GM19193 (cell line): ENCODE results near the gene NOTCH1.

Experiments
- POLR2A ChIP-seq: IDR thresholded peaks from 4 replicates; pipeline ENCODE4 v1.6.1; 2011; ENCODE audit not compliant: insufficient read depth, insufficient read length; ENCODE audit errors: extremely low read depth

Gene NOTCH1

DNA sequence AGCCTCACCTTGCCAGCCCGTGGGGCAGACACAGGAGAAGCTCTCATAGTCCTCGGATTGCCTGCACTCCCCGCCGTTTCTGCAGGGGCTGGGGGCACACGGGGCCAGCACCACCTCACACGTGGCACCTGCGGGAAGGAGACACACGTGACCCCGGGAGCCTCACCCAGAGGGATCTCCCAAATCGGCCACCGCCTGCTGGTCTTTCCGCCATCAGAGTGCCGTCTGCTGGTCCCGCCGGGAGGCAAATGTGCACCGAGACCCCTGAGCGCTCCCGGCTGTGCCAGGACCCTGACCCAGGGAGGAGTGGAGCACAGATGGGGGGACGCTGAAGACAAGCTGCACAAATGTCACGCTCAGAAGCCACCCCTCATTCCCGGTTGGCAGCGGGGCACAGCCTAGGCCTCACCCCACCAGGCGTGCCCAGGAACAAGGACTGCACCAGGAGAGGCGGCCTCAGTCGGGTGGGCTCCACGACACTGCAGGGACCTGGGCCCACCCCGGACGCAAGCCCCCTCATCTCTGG lies 34.6 kb downstream of the NOTCH1 start:
- TF ChIP-seq POLR2A = no peak

DNA sequence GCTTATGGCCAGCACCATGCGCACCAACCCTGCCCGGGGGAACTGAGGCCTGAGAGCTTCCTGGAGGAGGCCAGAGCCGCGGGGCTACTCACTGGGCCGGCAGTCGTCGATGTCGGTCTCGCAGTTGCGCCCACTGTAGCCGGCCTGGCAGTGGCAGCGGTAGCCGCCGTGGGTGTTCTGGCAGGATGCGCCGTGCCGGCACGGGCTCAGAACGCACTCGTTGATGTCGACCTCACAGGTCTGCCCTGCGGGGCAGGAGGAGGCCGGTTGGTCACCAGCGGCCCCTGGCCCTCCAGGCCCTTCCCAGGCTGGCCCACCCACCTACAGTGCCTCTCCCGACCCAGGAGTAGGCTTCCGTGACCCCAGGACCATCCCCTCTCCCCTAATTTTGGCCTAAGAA lies 35.3 kb downstream of the NOTCH1 start:
- TF ChIP-seq POLR2A = no peak

DNA sequence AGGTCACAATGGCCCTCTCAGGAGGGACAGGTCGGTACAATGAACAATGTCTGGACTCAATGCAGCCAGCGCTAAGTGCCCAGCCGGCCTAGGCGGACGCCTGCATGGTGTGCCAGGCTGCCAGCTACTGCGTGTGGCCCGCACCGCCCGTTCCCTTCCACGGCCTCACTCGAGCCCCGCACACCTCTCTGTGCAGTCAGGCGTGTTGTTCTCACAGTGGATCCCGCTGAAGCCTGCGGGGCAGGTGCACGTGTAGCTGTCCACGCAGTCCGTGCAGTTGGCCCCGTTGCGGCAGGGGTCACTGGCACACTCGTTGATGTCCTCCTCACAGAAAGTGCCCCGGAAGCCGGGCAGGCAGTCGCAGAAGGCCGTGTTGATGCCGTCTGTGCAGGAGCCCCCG lies 36.3 kb downstream of the NOTCH1 start:
- TF ChIP-seq POLR2A = no peak

DNA sequence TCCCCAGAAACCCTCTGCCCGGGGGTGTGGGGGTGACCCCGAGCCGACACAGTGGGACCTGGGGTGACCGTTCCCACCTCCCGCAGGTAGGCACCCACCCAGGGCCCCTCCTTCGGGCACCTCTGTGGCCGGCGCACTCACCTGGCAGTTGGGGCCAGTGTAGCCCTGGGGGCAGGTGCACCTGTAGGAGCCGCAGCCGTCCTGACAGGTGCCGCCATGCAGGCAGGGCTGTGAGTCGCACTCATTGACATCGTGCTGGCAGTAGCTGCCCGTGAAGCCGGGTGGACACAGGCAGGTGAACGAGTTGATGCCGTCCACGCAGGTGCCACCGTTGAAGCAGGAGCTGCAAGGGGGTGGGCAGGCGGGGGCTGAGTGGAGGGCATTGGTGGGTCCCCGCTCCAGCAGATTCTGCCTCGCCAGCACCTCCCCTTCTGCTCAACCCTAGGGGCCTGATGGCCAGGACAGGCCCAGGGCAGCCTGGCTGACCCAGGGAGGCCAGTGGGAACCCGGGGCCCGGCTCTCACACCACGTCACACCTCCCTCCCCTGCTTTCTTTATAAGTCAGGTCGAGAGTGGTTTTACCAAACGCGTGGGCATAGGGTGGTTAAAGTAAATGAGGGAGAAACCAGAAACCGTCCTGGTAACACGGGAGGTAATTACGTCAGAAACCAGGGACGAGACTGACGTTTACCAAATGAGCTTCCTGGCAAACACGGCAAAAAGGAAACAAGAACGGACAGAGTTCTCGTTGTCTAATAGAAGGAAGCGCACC lies 36.9 kb downstream of the NOTCH1 start:
- no peak for TF ChIP-seq POLR2A

DNA sequence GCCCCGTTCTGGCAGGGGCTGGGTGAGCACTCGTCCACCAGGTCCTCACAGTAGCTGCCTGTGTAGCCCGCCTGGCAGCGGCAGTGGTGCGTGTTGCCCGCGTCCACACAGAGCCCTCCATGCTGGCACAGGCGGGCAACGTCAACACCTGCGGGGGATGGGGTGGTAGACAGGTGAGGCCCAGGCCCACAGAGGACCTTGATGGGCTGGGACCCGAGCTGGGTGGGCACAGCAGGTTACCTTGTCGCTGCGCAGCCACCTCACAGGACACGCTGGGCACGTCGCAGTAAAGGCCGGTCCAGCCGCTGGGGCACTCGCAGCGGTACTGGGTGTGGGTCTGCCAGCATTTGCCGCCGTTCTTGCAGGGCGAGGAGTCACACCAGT lies 37.9 kb downstream of the NOTCH1 start:
- TF ChIP-seq POLR2A = no peak

DNA sequence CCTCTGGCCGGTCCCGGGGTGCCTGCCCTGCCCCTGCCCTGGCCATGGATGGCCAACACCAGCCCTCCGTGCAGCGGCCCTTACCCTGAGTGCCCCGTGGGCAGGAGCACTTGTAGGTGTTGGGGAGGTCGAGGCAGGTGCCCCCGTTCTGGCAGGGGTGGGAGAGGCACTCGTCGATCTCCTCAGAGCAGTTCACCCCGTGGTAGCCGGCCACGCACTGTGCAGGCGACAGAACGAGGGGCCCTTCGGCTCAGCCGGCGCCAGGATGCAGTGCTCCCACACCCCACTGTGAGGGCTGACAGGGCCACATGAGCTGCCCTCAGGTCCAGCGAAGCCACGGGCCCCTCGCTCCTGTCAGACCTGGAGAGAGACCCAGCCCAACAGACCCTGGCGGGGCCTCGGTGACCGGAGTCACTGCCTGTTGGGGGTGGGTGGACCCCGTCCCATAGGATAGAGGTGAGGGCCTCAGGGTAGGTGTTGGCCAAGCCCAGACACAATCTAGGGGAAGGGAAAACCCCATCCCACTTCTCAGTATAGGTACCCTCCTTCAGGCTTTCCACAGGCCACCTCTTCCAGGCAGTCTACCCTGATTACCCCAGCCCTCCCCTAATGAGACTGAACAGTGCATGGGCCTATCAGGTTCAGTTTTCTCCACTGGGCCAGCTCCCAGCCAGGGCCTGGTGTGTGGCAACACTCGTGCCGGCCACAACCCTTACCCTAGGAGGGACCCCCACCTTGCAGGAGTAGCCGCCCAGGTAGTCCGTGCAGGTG lies 38.4 kb downstream of the NOTCH1 start:
- TF ChIP-seq POLR2A = no peak

DNA sequence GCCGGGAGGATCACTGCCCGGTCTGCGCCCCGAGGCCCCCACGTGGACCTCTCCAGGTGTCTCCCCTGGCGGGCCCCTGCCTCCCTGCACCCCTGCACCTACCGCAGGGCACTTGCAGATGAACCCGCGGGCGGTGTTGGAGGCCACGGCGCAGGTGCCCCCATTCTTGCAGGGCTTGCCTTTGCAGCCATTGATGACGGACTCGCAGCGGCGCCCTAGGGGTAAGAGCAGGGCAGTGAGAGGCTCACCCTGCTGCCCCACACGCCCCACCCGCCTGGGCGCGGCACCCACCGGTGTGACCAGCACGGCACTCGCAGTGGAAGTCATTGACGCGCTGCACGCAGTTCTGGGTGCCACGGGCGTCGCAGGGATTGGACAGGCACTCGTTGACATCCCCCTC lies 39.4 kb downstream of the NOTCH1 start:
- TF ChIP-seq POLR2A = no peak

DNA sequence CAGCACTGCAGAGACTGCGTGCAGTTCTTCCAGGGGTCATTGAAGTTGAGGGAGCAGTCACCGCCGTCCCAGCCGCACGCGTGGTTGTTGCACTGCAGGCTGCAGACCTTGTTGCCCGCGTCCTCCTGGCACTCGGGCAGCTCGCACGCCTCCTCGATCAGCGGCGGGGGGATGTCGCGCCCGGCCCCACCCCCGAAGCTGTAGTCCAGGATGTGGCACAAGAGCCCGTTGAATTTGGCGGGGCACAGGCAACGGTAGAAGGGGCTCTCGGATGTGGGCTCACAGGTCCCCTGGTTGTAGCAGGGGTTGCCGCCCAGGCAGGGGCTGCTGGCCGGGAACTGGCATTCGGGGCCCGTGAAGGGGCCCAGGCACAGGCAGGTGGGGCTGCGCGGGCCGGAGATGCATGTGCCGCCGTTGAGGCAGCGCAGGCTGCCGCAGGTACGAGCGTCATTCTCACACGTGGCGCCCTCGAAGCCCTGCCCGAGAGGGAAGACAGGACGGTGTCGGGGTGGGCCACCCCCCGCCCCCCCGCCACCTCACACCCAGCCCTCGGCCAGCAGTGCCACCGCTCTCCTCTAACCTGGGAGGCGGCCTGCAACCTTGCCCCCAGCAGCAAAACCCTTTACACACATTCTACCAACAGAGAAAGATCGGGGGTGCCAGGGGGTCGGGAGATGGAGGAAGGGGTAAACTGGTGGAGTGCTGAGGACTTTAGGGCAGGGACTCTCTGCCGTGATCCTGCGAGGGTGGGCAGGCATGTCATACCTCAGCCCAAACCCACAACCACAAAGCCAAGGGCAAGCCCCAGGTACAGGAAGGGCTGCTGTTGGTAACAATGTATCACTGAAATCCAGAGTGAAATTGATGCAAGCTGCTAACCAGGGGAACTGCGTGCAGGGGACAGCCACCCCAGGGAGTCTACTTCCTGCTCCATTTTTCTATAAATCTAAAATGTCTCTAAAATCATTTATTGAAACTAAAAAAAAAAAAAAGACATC lies 40.1 kb downstream of the NOTCH1 start:
- no peak for TF ChIP-seq POLR2A

DNA sequence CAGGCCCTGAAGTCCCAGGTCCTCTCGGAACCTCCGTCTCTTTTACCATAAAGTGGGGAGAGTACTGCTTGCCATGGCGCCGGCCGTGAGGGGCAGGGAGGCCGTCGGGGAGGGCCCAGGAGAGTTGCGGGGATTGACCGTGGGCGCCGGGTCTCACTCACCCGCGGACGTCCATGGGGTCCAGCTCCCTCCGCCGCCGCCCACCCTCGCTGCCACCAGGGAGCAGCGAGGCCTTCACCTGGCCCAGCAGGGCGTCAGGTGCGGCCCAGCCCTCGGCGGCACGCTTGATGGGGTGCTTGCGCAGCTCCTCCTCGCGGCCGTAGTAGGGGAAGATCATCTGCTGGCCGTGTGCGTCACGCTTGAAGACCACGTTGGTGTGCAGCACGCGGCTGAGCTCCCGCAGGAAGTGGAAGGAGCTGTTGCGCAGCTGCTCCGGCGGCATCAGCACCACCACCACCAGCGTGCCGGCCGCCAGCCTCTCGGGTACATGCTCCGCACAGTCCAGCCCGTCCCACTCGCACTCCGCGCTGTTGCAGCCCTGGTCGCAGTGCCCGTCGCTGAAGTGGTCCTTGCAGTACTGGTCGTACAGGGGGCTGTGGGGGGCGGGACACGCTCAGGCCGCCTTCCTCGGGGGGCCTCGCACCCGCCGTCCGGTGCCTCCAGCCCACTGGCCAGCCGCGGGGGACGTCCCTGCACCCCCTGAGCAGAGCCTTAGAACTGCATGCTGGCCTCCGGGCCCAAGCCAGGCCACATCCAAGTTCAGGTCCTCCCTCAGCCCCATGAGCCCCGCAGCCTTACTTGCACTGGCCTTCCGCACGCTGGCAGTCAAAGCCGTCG lies 41.1 kb downstream of the NOTCH1 start:
- no peak for TF ChIP-seq POLR2A

DNA sequence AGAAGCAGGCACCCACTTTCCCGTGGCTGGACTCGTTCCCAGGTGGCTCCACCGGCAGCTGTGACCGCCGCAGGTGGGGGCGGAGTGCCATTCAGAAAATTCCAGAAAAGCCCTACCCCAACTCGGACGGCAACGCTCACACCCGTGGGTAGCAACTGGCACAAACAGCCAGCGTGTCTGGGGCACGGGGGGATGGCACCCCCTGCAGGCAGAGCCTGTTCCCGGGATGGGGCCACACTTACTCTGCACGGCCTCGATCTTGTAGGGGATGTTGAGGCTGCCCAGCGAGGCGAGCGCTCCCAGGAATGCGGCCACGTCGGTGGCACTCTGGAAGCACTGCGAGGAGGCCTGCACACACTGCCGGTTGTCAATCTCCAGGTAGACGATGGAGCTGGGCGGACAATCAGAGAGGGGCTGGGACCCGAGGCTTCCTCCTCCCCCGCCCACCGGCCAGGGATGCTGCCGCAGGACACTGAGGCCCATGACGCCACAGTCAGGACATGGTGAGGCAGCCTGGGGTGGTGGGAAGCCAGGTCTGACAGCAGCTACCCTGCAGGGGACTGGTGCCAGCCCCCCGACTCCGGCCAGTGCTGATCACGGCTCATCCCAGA lies 42.8 kb downstream of the NOTCH1 start:
- no peak for TF ChIP-seq POLR2A

DNA sequence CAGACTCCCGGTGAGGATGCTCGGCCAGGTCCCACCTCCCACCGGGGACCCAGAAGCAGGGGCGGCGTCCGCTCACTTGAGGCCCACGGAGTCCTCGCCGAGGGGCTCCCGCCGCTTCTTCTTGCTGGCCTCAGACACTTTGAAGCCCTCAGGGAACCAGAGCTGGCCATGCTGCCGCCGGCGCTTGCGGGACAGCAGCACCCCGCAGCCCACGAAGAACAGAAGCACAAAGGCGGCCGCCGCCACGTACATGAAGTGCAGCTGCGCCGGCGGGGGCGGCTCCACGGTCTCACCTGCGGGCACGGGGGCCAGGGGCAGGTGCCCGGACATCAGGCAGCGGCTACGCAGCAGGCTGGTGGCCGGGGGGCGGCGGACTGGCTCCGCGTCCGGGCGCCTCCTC lies 43.7 kb downstream of the NOTCH1 start:
- no peak for TF ChIP-seq POLR2A

DNA sequence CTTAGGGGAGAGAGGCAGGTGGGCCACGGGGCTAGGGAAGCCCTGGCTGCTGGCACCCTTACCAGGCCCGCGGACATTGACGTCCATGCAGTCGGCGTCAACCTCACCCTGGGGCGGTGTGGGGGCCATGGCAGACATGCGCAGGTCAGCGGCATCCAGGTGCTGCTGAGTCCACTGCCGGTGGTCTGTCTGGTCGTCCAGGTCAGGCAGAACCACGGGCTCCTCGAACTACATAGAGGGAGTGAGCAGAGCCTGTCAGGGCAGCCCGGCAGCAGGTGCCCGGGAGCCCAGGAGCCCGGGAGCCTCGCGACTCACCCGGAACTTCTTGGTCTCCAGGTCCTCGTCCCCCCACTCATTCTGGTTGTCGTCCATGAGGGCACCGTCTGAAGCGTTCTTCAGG lies 44.2 kb downstream of the NOTCH1 start:
- TF ChIP-seq POLR2A = no peak
